Measurements from ENCODE around the gene TMCO2.

TMCO2 gene

DNA sequence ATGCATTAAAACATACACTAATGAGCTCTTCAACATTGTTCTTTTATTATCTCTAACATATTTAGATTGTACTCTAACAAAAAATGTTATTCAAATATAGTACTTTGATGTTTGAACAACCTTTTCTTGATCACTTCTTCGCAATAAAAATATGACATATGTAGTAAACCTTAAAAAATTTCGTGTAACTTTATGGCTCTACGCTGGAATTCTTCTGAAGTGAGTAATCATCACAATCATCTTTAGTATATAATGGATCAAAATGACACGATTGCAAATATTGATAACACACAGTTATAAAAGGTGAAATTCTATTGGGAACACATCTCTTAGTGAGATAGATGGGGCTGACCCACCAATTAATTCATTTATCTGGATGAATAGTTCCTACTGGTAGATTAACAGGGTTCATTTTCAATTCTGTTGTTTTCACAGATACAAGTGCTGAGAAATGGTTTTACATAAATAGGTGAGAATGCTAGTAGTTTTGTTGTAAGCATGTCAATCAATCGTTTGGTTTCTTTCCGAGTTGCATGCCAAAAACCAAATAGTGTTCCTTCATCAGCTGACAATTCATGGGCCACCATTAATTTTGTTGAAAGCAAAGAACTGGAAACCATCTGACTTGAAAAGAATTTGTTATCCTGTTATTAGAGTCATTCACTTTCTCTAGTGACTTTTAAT lies 8.8 kb downstream of the TMCO2 start:
- Histone ChIP-seq H3K4me3 (IDR thresholded peaks at IDR 0.05; ENCODE audit: insufficient read depth, low read depth, low read length) (no peak overlapping the region), H3K27ac (peak overlapping the region; percentile 98), H3K36me3 (ENCODE audit: insufficient read depth) (peaks cover 7% of the 10 kb centered on the region; the same call in 1 of the 2 replicates), H2AFZ (ENCODE audit: low read depth) (peak overlapping the region; percentile 80; the same call in 1 of the 2 replicates), H3K79me2 (ENCODE audit: insufficient read depth, low read depth) (peaks cover 47% of the 10 kb centered on the region), H3K4me1 (ENCODE audit: low read depth, poor library complexity, severe bottlenecking) (peaks cover 35% of the 10 kb centered on the region), H3K9ac (peak overlapping the region; percentile 93), H3K27me3 (ENCODE audit: insufficient read depth, low read depth) (no peaks in the 10 kb centered on the region; the same call in 1 of the 2 replicates), H3K4me2 (peak overlapping the region; percentile 77), H4K20me1 (ENCODE audit: insufficient read depth) (no peaks in the 10 kb centered on the region)
- TF ChIP-seq, protein P1, sequence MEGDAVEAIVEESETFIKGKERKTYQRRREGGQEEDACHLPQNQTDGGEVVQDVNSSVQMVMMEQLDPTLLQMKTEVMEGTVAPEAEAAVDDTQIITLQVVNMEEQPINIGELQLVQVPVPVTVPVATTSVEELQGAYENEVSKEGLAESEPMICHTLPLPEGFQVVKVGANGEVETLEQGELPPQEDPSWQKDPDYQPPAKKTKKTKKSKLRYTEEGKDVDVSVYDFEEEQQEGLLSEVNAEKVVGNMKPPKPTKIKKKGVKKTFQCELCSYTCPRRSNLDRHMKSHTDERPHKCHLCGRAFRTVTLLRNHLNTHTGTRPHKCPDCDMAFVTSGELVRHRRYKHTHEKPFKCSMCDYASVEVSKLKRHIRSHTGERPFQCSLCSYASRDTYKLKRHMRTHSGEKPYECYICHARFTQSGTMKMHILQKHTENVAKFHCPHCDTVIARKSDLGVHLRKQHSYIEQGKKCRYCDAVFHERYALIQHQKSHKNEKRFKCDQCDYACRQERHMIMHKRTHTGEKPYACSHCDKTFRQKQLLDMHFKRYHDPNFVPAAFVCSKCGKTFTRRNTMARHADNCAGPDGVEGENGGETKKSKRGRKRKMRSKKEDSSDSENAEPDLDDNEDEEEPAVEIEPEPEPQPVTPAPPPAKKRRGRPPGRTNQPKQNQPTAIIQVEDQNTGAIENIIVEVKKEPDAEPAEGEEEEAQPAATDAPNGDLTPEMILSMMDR (conservative IDR thresholded peaks at IDR 0.05; ENCODE audit: low read depth, low read length) = no peak

DNA sequence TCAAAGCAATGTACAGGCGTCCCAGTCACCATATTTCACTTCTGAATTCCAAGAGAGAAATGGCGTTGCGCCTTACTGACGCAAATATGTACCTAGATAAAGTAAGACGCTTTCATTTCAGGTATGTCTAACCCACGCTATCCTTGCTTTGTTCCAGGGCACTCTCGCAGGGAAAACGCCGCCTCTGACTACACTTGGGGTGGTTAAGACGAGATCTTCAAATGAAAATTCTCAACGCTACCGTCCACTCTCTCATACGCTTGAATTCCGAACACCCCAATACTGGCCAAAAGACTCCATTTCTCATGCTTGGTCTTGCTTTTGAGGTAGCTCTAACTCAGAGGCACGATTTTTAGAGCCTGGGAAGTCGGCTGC lies 9.6 kb downstream of the TMCO2 start:
- Histone ChIP-seq H3K27ac (peak overlapping the region; percentile 98), H3K4me2 (peak overlapping the region; percentile 77), H3K27me3 (ENCODE audit: insufficient read depth, low read depth) (no peaks in the 10 kb centered on the region; the same call in 1 of the 2 replicates), H3K9ac (peak overlapping the region; percentile 93), H4K20me1 (ENCODE audit: insufficient read depth) (no peaks in the 10 kb centered on the region), H3K36me3 (ENCODE audit: insufficient read depth) (peaks cover 12% of the 10 kb centered on the region; the same call in 1 of the 2 replicates), H3K4me3 (IDR thresholded peaks at IDR 0.05; ENCODE audit: insufficient read depth, low read depth, low read length) (no peak overlapping the region), H2AFZ (ENCODE audit: low read depth) (peak overlapping the region; percentile 80), H3K79me2 (ENCODE audit: insufficient read depth, low read depth) (peaks cover 54% of the 10 kb centered on the region), H3K4me1 (ENCODE audit: low read depth, poor library complexity, severe bottlenecking) (peaks cover 42% of the 10 kb centered on the region)
- TF ChIP-seq, protein P1 (conservative IDR thresholded peaks at IDR 0.05; ENCODE audit: low read depth, low read length) = no peak

DNA sequence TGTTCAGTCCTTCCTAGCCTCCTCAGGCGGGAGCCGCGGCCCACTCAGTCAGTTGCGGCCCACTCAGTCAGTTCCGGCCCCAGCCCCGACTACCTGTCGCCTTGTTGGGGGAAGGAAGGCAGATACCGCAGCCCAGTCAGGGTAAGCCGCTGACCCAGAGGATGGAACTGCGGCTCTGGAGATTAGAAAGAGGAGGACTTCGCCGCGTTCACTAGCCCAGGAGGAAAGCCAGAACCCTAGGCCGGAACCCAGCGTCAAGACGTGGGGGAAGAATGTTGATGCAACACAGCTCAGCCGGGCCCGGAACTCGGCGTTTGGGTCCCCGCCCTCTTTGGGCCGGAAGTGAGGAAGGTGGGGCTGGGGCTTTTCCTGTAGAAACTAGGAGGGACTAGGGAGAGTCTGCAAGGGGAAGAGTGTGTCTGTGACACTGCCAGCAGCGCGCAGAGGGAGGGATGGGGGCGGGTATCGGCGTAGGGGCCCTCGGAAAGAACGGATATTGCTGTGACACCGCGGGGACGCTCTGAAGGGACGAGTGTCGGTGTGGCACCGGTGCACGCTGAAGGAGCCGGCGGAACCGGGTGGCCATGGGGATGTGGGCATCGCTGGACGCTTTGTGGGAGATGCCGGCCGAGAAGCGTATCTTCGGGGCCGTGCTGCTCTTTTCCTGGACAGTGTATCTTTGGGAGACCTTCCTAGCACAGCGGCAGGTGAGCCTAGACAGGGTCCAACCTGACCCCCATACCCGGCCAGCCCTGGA lies 10.1 kb downstream of the TMCO2 start, which contains the start of gene ZMPSTE24:
Gene ZMPSTE24 (plus strand): TSS at position 549 of the 757 bp plus-strand sequence. CDS start 36 bp downstream, at position 585.
- Histone ChIP-seq H3K27ac (peak within 1 kb of the TSS; percentile 98), H2AFZ (ENCODE audit: low read depth) (peak within 1 kb of the TSS; percentile 88), H4K20me1 (ENCODE audit: insufficient read depth) (no peaks in the 10 kb centered on the region), H3K4me2 (peak within 1 kb of the TSS; percentile 85), H3K79me2 (ENCODE audit: insufficient read depth, low read depth) (peaks cover 58% of the 10 kb centered on the region), H3K27me3 (ENCODE audit: insufficient read depth, low read depth) (no peaks in the 10 kb centered on the region; the same call in 1 of the 2 replicates), H3K36me3 (ENCODE audit: insufficient read depth) (peaks cover 12% of the 10 kb centered on the region; the same call in 1 of the 2 replicates), H3K4me1 (ENCODE audit: low read depth, poor library complexity, severe bottlenecking) (peaks cover 48% of the 10 kb centered on the region), H3K4me3 (IDR thresholded peaks at IDR 0.05; ENCODE audit: insufficient read depth, low read depth, low read length) (no peak within 1 kb of the TSS), H3K9ac (peak within 1 kb of the TSS; percentile 93)
- TF ChIP-seq, protein P1 (conservative IDR thresholded peaks at IDR 0.05; ENCODE audit: low read depth, low read length) = no peak

DNA sequence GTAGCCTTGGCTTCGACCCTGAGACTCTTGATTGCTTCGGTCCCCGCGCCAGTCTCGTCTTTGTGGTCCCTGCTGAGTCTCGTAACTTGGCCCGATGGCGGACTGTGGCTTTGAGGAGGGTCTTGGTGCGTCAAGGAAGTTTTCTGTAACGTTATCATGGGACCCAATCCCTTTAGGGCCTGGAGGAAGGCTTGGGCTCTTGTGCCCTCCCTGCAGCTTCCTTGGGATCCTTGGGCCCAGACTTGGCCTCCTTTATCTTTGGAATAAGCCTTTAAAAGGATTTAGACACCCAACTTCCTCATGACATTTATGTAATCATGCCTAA lies 10.7 kb downstream of the TMCO2 start:
- peaks cover 12% of the 10 kb centered on the region; the same call in 1 of the 2 replicates for H3K36me3 ChIP-seq (ENCODE audit: insufficient read depth)
- peaks cover 63% of the 10 kb centered on the region for H3K79me2 ChIP-seq (ENCODE audit: insufficient read depth, low read depth)
- peak overlapping the region; percentile 98 for H3K27ac ChIP-seq
- H3K9ac ChIP-seq = peak overlapping the region; percentile 93
- no peaks in the 10 kb centered on the region; the same call in 1 of the 2 replicates for H3K27me3 ChIP-seq (ENCODE audit: insufficient read depth, low read depth)
- H2AFZ ChIP-seq (ENCODE audit: low read depth) = peak overlapping the region; percentile 88
- peak overlapping the region; percentile 85 for H3K4me2 ChIP-seq
- no peak overlapping the region for H3K4me3 ChIP-seq (IDR thresholded peaks at IDR 0.05; ENCODE audit: insufficient read depth, low read depth, low read length)
- H4K20me1 ChIP-seq (ENCODE audit: insufficient read depth) = no peaks in the 10 kb centered on the region
- H3K4me1 ChIP-seq (ENCODE audit: low read depth, poor library complexity, severe bottlenecking) = peaks cover 54% of the 10 kb centered on the region
- TF ChIP-seq, protein P1 (conservative IDR thresholded peaks at IDR 0.05; ENCODE audit: low read depth, low read length) = no peak

All from KMS-11 (cell line).